ENCODE measurements around the gene FAM171A2. TPM values are rescaled to one million over a fixed set of nuclear protein-coding genes. Genes with fewer than 3 reads are reported as not detected.

Gene FAM171A2
- total and polyA plus RNA-seq, 4 donors: 0.08 to 1.1 (median 0.18) TPM; not detected in 1

DNA sequence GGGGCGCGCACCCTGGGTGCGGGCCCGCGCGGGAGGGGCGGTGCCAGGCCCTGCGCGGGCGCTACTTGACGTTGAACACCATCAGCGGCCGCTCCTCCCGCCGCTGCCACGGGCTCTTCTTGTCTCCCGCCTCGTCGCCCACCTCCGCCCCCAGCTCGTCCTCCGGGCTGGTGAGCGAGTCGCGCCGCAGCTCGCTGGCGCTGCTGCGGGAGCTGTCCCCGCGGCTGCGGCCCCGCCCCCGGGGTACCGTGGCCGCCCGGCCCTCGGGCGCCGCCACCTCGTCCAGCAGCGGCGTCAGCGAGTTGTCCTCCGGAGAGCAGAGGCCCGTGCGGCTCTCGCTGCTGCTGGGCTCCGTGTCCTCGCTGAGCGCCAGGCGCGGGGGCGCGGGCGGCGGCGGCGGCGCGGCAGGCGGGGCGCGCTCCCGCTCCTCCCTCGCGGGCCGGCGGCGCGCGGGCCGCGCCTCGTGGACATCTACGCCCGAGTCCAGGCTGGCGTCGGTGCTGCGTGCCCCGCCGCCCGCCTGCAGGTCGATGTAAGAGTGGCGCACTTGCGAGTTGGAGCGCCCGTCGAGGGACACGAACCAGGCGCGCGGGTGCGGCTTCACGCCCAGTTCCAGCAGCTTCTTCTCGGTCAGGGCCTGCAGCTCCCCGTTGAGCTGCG, 9.9 kb downstream of the FAM171A2 start:
- H3K36me3 ChIP-seq (ENCODE audit: control insufficient read depth in 4 of 4, insufficient read depth in 3 of 4, low read depth in 1 of 4, low read length in 3 of 4): peaks cover 4 to 32% (median 15%) of the 10 kb centered on the region in 4 donors
- 36% methylated on average over 98 of the region's 98 CpGs for WGBS
- H3K9me3 ChIP-seq (ENCODE audit: control insufficient read depth in 4 of 4, low read length in 3 of 4): no peaks in the 10 kb centered on the region
- H3K4me1 ChIP-seq (ENCODE audit: control insufficient read depth in 4 of 4, insufficient read depth in 4 of 4, low read length in 3 of 4): peaks cover 0 to 5% (median 0%) of the 10 kb centered on the region in 4 donors
- H3K27me3 ChIP-seq (ENCODE audit: control insufficient read depth in 4 of 4, insufficient read depth in 4 of 4, low read length in 3 of 4): no peaks in the 10 kb centered on the region
- H3K9ac ChIP-seq (ENCODE audit: low read depth in 1 of 2, low read length in 2 of 2): no peak overlapping the region
- H3K27ac ChIP-seq (ENCODE audit: low read depth in 1 of 2, low read length in 2 of 2): no peak overlapping the region
- no peak for DNase-seq (ENCODE audit: low spot score)
- H3K4me3 ChIP-seq (ENCODE audit: low read depth in 1 of 3, low read length in 3 of 3): peak overlapping the region in 1 of 3 donors; percentile 42
- TF ChIP-seq FOXA2 (IDR thresholded peaks at IDR 0.05) (no peak), SP1 (IDR thresholded peaks at IDR 0.05) (no peak), HNF4A (conservative IDR thresholded peaks at IDR 0.05) (no peak), TAF1 (conservative IDR thresholded peaks at IDR 0.05) (no peak), JUND (IDR thresholded peaks at IDR 0.05) (no peak), RAD21 (IDR thresholded peaks at IDR 0.05) (no peak), FOXA1 (IDR thresholded peaks at IDR 0.05) (no peak), CTCF (IDR thresholded peaks at IDR 0.05; ENCODE audit: low read depth, low read length, missing input control) (no peak), YY1 (IDR thresholded peaks at IDR 0.05) (no peak), ZBTB33 (IDR thresholded peaks at IDR 0.05) (no peak), RXRA (IDR thresholded peaks at IDR 0.05) (no peak), REST (IDR thresholded peaks at IDR 0.05) (no peak), NR2F2 (IDR thresholded peaks at IDR 0.05) (no peak)
- TF ChIP-seq, protein P1, sequence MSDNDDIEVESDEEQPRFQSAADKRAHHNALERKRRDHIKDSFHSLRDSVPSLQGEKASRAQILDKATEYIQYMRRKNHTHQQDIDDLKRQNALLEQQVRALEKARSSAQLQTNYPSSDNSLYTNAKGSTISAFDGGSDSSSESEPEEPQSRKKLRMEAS (IDR thresholded peaks at IDR 0.05): no peak
